ENCODE results near the gene DNAJC5G. TPM values are rescaled to one million over a fixed set of nuclear protein-coding genes. Genes with fewer than 3 reads are reported as not detected.
"Not testable (repeated sequence)": the region's sequence is repeated elsewhere in the genome, so short reads cannot be mapped to it uniquely, and the experiment has no call there.

The DNAJC5G gene
- total RNA-seq, 2 experiments from 2014 or later = not detected

- ChIA-PET CTCF (interaction anchor here (1.3 to 1.4 kb wide), 2 partner anchors 10 to 34 kb away, joined by 3 to 4 read pairs; no protein-coding TSS in a partner anchor), POLR2A (no interaction called here)
Observed at GRCh38 chr2:27270131-27270530, 5.1 kb upstream of the DNAJC5G start.

GRCh38 chr2:27270670-27271069 is 4.6 kb upstream of the DNAJC5G start:
- CTCF ChIA-PET = interaction anchor here (1.4 kb wide), 1 partner anchor 9 kb away, joined by 3 read pairs; no protein-coding TSS in a partner anchor
- POLR2A ChIA-PET = no interaction called here

GRCh38 chr2:27271631-27272340 is 3.4 kb upstream of the DNAJC5G start:
- ChIA-PET POLR2A (no interaction called here), CTCF (interaction anchor here (0.6 to 0.7 kb wide), 3 partner anchors 14 to 86 kb away, joined by 3 to 5 read pairs (median 3); no protein-coding TSS in a partner anchor)

- POLR2A ChIA-PET = not testable (repeated sequence)
- CTCF ChIA-PET = interaction anchor here (0.6 to 1.4 kb wide), 5 partner anchors 8 to 87 kb away, joined by 3 to 6 read pairs (median 3); no protein-coding TSS in a partner anchor
Observed at GRCh38 chr2:27272537-27273522, 2.4 kb upstream of the DNAJC5G start.

- ChIA-PET CTCF (interaction anchor here (0.7 kb wide), 2 partner anchors 55 to 251 kb away, joined by 3 read pairs; no protein-coding TSS in a partner anchor), POLR2A (no interaction called here)
Observed at GRCh38 chr2:27278010-27278409, 2.8 kb downstream of the DNAJC5G start.

DNA sequence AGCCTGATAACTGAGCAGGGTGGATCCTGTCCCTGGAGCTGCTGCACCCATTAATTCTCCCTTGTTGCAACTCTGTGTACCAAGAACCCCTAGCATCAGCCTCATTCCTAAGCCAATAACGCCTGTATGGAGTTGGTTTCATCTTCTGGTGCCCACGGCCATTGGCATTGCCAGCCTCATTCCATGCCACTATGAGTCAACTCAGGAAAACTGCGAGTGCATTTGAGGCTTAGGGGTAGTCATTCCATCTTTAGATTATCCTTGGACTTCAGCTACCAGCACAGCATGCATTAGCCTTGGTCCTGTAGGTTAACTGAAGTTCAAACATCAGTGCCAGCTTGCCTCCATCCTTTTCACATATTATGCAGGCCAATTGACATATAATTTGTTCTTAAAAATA is 5.6 kb downstream of the DNAJC5G start:
- CTCF ChIA-PET = interaction anchor here (1.0 to 5.2 kb wide), 8 partner anchors 11 to 319 kb away, joined by 3 to 38 read pairs (median 6); partner anchors contain the start of gene SLC30A3
- POLR2A ChIA-PET = no interaction called here

DNA sequence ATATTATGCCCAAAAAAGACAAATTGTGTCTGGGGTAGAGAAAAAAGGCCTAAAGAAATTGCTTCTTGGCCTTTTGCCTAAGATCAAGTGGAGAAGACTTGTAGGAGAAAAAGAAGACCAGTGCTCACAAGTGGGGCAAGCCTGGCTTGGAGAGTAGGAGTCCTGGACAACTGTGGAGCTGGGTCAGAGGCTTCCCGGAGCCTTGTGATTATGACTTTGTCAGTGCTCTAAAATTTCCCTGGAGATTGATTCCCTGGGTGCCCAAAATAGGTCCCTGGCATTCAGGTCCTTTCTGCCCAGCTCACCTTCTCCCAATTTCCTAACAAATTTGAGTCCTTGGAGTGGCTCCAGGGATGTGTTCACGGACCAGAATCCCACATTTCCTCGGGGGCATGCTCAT is 6.2 kb downstream of the DNAJC5G start:
- CTCF ChIA-PET = interaction anchor here (1.3 to 5.2 kb wide), 5 partner anchors 16 to 320 kb away, joined by 3 to 38 read pairs (median 6); partner anchors contain the start of gene SLC30A3
- POLR2A ChIA-PET = no interaction called here

DNA sequence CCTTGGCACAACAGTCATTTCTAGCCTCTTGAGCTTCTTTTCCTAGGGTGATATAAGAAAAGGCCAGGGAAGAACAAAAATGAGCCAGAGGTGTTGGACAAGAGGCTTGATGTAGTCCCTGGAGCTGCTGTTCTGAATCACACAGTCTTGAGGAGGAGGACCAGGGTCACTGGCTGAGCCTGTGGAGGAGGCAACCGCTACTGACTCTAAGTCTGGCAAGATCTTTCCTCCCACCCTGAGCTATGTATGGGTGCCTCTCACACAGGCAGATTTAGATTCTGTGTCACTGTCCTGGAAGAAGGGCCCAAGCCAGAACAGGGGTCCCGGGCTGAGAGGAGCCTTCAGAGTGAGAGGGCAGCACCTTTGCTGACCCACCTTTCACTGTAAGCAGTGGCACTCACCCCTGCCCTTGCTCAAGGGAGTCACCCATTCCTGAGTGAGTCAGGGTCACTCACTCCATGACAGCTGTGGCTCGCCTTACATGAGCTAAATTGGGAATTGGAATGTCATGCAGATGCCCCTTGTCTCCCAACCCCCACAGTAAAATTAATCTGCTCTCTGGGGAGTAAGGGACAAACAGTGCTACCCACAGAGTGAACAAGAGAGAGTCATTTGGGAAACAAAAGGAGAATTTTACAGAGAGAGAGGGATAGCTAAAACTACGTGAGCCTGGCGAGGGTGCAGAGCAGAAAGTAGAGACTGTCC is 6.8 kb downstream of the DNAJC5G start, which contains the start of gene TRIM54:
TSS of gene TRIM54 (plus strand) at position 575 of the 705 bp plus-strand sequence. CDS start 303 bp downstream, outside the sequence.
- ChIA-PET CTCF (interaction anchor here (1.3 to 5.2 kb wide), 6 partner anchors 17 to 320 kb away, joined by 3 to 38 read pairs (median 6); partner anchors contain the start of gene SLC30A3), POLR2A (no interaction called here)

- ChIA-PET POLR2A (no interaction called here), CTCF (interaction anchor here (0.7 to 5.2 kb wide), 6 partner anchors 17 to 184 kb away, joined by 3 to 38 read pairs (median 5); partner anchors contain the start of gene SLC30A3)
Observed at GRCh38 chr2:27282892-27283291, 7.7 kb downstream of the DNAJC5G start.

GRCh38 chr2:27284996-27285395 is 9.8 kb downstream of the DNAJC5G start:
- POLR2A ChIA-PET = no interaction called here
- CTCF ChIA-PET = interaction anchor here (0.8 to 1.2 kb wide), 2 partner anchors 20 to 323 kb away, joined by 3 read pairs; no protein-coding TSS in a partner anchor

DNA sequence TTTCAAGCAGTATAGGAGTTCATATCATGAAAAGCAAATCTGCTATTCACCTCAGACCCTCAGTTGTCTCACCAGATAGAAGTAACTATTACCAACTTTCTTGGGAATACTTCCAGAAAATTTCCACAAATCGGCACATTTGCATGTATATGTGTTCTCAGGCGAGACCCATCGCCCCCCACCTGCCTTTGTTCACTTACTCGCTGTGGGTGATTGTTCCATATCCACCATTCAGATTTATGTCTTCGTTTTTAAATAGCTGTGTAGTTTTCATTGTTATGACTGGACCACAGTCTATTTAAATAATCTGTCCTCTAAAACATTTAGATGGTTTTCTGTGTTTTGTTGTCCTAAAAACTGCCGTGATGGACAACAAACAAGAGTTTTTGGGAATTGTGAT is 10.2 kb downstream of the DNAJC5G start:
- ChIA-PET CTCF (no interaction called here), POLR2A (interaction anchor here (0.6 kb wide), 1 partner anchor 170 kb away, joined by 3 read pairs; no protein-coding TSS in a partner anchor)

GRCh38 chr2:27288610-27289009 is 13.4 kb downstream of the DNAJC5G start:
- POLR2A ChIA-PET = no interaction called here
- CTCF ChIA-PET = interaction anchor here (1.6 kb wide), 1 partner anchor 81 kb away, joined by 4 read pairs; the partner anchor contains the start of gene EIF2B4

DNA sequence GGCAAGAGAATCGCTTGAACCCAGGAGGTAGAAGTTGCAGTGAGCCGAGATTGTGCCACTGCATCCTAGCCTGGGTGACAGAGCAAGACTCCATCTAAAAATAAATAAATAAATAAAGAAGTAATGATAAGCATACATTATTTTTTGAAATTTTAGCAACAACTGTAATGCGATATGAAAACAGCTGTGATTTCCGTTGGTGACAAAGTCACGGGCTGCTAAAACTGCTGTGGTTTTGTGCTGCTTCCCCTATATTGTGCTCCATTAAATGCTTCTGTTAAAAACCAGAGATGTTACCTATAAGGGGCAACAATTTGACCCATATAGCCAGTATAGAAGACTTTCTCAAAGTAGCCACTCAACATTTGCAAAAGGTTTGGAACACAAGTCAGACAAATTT is 15.3 kb downstream of the DNAJC5G start:
- ChIA-PET CTCF (interaction anchor here (1.5 kb wide), 1 partner anchor 13 kb away, joined by 4 read pairs; no protein-coding TSS in a partner anchor), POLR2A (no interaction called here)

DNA sequence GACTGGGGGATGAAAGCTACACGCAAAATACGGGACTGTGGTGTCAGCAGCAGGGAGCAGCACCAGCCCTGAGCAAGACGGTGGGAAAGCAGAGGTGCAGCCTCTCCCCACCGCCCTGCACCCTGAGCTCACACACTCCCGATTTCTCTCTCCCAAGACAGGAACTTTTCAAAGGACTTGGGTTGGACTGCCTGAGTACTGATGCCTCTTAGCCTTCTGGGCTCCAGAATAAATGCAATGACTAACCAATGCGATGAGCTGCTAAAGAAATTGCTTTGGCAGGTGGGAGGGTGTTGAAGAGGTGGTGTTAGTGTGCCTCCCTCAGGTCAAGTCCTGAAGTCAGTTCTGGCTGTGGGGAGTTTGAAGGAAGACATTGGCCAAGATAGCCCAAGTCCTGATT is 16.6 kb downstream of the DNAJC5G start:
- POLR2A ChIA-PET = no interaction called here
- CTCF ChIA-PET = interaction anchor here (1.4 to 2.5 kb wide), 2 partner anchors 11 to 12 kb away, joined by 4 to 12 read pairs; no protein-coding TSS in a partner anchor

DNA sequence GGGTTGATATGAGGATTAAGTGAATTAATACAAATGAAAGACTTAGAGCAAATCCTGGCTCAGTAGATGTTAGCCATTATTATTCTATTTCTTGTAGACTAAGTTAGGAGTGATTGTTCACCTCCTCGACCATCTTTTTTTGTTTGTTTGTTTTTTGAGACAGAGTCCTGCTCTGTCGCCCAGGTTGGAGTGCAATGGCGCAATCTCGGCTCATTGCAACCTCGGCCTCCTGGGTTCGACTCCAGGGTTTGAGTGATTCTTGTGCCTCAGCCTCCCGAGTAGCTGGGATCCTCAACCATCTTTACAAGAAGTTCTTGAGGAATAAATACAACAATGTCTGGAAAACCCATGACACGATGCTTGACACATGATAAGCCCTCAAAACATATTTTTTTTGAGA is 19.7 kb downstream of the DNAJC5G start:
- ChIA-PET CTCF (no interaction called here), POLR2A (no interaction called here)

- ChIA-PET CTCF (no interaction called here), POLR2A (no interaction called here)
Observed at GRCh38 chr2:27296481-27296880, 21.2 kb downstream of the DNAJC5G start.

DNA sequence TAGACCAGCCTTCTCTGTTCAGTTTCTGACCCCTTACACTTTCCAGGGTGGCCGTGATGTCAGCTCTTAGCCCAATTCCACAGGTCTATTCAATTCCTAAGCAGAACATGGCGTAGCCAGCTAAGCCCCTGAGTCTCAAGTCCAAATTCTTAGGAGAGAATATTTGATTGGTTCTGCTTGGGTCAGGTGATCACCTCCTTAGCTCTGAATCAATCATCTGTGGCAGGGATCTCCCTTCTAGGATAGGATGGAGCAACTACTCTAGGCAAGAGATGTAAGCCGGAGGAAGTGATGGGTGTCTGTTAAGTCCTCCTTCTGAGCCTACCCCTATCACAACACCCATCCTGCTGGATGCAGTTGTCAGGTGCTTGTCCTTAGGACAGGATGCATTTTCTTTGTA is 22.0 kb downstream of the DNAJC5G start:
- ChIA-PET CTCF (no interaction called here), POLR2A (no interaction called here)

GRCh38 chr2:27298391-27299080 is 23.3 kb downstream of the DNAJC5G start:
- CTCF ChIA-PET = no interaction called here

More at GRCh38 chr2:27298391-27299080, 23.3 kb downstream of the DNAJC5G start:
- POLR2A ChIA-PET = no interaction called here
